ENCODE results near the gene GNE.
A peak's percentile ranks its signal among the peaks of the same experiment; 100 is the strongest.
"Not testable (repeated sequence)": the region's sequence is repeated elsewhere in the genome, so short reads cannot be mapped to it uniquely, and the experiment has no call there.

Gene GNE

DNA sequence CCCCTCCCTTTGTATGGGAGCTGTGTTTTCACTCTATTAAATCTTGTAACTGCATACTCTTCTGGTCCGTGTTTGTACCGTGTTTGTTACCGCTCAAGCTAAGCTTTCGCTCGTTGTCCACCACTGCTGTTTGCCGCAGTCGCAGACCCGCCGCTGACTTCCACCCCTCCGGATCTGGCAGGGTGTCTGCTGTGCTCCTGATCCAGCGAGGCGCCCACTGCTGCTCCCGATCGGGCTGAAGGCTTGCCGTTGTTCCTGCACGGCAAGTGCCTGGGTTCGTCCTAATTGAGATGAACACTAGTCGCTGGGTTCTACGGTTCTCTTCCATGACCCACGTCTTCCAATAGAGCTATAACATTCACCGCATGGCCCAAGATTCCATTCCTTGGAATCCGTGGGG is 6.6 kb upstream of the GNE start:
- DNase-seq (ENCODE audit: low read depth): no peak

DNA sequence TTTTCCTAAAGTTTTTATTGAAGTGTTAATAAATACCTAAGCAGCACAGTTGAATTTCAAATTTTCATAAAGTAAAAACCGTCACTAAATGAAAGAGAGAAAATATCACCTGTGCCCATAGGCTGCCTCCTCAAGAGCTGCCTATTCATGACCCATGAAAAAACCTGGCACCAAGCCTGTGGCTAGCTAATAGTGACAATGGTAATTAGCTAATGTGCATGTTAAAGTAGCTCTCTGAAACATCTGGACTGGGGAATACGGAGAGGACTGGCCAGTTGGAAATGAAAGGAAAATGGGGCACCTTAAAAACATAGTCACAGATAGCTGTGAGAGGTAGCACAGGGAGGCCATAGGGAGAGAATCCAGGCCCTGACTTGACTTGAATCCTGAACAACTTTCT is 5.4 kb upstream of the GNE start:
- DNase-seq (ENCODE audit: low read depth): no peak

DNA sequence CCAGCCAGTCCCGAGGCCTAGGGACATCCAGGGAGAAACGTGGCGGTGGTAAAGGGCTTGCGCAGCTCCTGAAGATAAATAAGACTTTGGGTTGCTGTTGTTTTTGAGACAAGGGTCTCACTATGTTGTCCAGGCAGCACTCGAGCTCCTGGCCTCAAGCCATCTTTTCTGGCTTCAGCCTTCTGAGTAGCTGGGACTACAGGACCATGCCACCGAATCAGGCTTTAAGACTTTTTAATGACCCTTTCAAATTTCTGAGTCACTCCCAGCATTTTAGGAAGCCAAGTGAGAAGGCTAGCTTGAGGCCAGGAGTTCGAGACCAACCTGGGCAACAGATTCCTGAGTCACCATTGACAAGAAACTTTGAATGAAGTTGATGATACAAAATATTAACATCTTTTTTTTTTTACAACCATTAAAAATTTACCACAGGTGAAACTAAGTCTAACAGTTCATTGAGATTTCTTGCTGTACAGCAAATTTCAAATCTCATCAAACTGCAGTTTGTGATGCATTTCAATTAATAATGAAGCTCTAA is 817 bp upstream of the GNE start:
- no peak for DNase-seq (ENCODE audit: low read depth)

DNA sequence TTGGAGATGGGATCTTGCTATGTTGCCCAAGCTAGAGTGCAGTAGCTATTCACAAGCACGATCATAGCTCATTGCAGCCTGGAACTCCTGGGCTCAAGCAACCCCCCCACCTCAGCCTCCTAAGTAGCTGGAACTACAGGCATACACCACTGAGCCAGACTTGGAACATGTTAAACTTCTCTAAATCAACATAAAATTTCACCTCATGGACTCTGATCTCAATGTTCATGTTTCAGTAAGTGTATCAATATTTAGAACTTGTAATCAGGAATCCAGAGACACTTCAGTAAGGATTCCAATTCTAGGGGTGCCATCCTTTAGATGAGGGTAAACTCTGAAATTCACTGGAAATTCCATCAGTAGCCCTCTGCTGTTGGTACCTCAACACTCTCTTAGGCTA is 6.8 kb downstream of the GNE start:
- no peak for DNase-seq (ENCODE audit: low read depth)

DNA sequence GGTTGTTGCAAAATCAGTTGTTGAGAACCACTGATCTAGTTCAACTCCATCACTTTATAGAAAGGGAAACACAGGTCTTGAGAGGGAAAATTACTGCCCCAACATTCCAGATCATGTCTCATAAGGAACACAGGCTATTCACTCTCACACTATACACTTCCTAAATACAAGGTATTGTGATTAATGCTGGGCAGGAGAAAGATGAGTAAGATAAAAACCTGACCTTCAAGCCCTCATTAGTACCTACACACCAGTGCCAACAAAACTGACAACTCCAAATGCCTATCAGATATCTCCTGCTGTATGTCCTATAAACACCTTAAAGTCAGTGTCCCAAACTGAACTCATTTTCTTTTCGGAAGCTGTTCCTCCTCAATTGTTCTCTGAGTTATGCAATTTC is 8.2 kb downstream of the GNE start:
- DNase-seq (ENCODE audit: low read depth): no peak

DNA sequence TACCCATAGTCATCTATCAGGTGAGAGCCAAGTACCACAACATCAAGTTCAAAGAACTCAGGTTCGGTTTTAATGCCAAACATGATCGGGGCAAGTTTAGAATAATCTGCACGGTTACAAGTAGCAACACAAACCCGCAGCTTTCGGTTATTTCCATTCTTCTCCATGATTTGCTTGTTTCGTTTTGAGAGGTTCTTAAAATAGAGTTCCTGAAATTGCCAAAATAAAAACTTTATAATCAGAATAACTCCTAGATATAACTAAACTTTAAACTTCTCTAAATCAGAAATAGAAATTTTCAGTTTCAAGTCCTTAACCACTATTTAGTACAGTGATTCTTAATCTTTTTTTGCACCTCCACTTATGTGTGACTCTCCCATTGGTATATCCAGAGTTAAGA is 9.1 kb downstream of the GNE start:
- no peak for DNase-seq (ENCODE audit: low read depth)

DNA sequence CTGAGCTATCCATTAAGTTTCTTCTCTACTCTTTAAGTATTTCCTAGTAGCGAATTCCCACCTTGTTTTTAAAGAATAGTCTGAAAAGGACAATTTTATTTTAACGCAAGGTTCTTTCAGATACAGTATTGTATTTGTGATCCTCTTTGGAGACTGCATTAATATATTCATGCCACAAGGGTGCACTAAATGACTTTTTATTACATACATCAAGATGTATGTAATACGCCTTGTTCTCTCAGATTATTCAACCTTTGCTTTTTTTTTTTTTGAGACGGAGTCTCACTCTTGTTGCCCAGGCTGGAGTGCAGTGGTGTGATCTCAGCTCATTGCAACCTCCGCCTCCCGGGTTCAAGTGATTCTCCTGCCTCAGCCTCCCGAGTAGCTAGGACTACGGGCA is 10.2 kb downstream of the GNE start:
- peak; percentile 6 for DNase-seq (ENCODE audit: low read depth)

DNA sequence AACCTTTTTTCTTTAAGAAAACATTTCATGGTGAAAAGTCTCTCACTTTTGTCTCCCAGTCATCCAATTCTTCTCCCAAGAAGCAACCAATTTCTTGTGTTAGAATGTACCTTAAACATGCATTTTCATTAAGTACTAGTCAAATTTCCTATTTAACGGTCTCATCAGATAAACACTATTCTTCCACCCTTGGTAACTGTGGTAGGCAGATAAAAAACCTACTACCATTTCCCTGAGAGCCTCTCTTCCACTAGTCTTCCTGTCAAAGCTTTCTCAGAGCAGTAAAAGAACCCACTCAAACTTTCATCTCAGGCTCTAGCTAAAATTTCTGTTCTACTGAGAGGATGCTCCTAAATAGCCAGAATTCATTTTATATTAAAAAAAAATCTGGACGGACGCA is 10.9 kb downstream of the GNE start:
- DNase-seq (ENCODE audit: low read depth): no peak

DNA sequence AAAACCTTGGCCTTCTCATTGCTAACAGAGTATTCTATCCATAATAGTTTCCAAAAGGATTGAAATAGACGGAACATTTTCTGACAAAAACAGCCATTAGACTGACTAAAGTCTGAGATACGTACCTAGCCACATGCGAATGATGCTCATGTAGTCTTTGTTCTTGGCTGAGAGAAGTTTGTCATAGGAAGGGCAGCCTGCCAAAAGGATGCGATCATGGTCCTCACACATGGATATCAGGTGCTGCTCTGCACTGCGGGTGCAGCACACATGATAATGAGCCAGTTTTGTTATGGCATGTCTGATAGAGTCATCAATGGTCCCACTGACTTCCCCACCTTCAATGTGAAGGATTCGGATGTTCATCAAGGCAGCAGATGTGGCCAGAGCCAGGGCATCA is 12.3 kb downstream of the GNE start:
- no peak for DNase-seq (ENCODE audit: low read depth)

DNA sequence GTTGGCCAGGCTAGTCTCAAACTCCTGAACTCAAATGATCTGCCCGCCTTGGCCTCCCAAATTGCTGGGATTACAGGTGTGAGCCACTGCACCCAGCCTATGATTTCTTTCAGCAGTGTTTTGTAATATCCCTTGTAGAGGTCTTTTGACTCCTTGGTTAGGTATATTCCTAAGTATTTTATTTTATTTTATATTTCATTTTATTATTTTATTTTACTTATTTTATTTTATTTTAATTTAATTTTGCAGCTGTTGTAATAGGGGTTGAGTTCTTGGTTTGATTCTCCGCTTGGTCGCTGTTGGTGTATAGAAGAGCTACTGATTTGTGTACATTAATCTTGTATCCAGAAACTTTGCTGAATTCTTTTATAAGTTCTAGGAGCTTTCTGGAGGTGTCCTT is 18.6 kb downstream of the GNE start:
- DNase-seq (ENCODE audit: low read depth): not testable (repeated sequence)

DNA sequence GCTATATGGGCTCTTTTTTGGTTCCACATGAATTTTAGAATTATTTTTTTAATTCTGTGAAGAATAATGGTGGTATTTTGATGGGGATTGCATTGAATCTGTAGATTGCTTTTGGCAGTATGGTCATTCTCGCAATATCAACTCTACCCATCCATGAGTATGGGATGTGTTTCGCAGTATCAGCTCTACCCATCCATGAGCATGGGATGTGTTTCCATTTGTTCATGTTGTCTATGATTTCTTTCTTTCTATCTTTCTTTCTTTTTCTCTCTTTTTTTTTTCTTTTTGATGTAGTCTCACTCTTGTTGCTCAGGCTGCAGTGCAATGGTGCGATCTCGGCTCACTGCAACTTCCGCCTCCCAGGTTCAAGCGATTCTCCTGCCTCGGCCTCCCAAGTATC is 19.0 kb downstream of the GNE start:
- not testable (repeated sequence) for DNase-seq (ENCODE audit: low read depth)

DNA sequence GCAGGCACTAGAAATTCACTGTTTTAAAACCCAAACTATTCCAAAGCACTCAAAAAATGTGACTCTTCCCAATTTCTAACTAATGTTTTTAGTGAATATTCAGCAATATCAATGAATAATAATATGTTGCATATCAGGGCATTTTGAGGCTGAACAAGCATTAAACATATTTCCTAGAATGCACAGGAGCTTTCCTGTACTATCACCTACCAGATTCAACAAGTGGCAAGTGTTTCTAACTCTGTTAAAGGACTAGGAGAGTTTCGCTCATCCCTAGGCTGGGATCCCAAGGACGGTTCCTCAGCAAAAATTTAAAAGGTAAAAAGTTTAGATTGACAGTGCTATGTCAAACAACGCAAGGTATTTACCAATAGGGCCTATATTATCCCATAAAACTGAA is 21.0 kb downstream of the GNE start:
- no peak for DNase-seq (ENCODE audit: low read depth)

DNA sequence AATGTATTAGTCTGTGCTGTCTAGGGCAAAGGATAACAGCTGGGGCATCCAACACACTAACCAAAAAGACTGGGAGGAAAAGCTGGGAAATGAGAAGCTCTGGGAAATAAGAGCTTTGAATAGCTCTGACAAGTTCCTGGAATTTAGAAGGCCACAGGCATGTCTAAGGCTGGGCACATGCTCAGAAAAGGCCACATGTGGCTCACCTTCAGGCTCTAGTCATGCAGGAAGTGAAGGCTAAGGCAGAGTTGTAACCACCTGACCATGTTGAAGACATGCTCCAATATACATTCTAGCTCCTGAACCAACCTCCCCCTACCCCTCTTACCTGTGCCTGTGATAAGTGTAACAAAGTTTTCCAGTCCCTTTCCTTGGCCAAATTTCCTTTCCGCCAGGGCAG is 35.8 kb downstream of the GNE start:
- no peak for DNase-seq (ENCODE audit: low read depth)

DNA sequence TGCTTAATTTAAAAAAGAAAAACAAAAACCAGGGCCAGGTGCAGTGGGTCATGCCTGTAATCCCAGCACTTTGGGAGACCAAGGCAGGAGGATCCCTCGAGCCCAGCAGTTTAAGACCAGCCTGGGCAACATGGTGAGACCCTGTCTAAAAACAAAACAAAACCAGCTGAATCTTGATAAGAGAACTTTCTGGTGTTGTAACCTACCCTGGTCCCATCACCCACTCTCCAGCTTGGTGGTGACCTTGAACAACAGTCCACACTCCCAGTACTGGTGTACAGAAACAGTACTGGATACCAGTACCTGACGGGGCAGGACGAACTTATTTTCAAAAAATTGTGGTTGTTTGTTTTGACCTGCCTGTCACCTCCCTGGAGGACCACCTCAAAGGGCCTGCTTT is 36.6 kb downstream of the GNE start:
- DNase-seq (ENCODE audit: low read depth): no peak

DNA sequence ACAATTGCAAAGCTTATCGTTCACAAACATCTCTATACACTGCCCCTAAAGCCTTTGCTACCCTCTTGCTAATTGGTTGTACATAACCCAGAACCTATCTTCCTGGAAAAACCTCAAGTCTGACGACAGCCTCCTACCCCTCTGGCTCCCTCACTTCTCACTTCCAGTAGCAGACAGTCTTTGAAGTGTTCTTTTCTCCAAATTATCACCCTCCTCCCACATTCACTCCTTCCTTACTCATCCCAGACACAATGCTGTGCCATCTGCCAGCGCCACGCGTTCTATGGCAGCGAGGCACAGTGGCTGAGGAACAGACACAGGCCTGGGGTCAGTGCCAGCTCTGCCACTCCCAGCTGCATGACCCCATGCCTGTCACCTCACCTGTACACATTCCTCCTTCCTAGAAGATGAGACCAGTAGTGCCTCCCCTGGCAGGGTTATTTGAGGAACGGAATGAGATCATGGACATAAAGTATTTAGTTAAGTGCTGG is 39.8 kb downstream of the GNE start:
- DNase-seq (ENCODE audit: low read depth): no peak

DNA sequence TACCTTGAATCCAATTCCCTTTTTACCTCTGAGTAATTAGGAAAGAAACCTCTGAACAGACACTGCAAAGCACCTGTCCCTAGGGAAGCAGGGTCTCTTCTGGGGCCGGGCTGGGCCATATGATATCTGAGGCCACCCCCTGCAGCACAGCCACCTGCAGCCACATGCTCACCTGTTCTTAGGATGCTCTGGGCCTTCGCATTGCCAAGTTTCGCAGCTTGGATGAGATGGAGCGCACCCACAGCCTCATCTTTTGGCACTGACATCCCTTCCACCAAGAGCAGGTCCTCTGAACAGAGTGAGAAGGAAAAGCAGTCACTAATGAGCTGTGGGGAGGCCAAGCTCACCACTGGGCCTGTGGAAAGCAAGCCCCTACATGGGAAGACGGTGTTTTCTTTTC is 40.2 kb downstream of the GNE start:
- no peak for DNase-seq (ENCODE audit: low read depth)

DNA sequence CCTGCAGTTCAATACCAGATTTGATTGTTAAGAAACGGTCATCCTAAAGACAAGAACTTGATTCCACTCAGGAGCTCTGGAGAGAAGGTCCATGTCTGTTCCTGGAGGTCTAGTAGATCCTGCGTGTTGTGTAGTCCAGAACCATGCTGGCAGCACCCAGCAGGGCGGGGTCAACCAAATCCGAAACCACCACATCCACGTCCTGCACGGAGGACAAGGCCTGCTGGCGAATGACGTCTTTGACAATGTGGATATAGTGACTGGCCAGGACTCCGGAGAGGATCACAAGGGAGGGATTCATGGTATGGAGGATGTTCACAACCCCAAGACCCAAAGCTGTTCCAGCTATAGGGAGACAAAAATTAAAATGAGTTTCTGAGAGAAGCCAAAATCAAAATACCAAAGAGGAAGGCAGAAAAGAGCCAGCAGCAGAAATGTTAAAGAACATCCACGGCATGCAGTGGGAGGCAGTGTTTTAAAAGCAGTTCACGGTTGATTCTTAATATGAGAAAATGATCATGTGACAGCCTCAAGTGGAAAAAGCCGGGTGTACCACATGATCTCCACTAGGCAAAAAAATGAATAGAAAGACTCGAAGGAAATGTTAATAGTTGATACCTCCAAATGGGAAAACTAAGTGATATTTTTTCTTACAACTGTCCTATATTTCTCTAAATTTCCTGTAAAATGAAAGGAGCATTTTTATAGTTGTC is 40.8 kb downstream of the GNE start:
- DNase-seq (ENCODE audit: low read depth): no peak

DNA sequence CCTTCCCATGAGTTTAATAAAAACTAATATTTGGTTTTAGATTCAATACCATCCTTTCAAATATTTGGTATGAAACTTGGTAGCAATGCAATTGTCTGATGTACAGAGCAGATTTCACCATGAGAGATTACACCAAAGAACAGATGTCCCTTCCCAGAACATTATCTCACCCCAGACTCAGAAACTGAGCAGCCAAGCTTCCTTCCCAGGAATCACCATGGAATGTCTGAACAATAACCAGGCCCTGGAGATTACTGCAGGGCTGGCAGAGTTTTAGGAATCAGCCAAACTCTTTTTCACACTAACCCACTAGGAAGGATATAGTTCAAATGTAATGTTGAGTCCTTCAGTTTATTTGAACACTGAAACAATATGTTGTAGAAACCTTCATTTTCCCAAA is 43.7 kb downstream of the GNE start:
- no peak for DNase-seq (ENCODE audit: low read depth)

DNA sequence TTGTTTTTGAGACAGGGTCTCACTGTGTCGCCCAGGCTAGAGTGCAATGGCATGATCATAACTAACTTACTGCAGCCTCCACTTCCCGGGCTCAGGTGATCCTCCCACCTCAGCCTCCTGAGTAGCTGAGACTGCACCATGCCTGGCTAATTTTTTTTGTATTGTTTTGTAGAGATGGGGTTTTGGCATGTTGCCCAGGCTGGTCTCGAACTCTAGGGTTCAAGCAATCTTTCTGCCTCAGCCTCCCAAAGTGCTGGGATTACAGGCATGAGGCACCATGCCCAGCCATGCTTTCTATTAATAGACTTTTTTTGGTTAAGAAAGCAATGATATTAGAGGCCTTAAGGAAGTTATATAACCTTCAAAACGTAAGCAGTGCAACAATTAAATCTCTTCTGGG is 44.3 kb downstream of the GNE start:
- DNase-seq (ENCODE audit: low read depth): no peak

DNA sequence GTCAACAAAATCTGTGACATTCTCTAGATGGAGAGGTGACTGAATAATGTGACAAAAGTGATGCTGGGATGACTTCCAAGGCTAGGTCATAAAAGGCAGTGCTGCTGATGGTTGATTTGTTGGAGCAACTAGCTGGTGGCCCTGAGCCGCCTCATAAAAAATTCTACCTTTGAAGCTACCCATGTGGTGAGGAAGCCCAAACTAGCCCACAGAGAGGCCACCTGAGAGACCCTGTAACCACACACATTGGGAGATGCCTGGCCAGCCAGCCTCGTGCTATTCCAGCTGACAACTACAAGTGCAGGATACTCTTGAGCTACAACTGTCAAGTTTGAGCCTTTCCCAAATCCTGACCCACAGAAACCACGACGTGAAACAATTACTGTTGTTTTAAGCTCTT is 44.9 kb downstream of the GNE start:
- DNase-seq (ENCODE audit: low read depth): no peak

DNA sequence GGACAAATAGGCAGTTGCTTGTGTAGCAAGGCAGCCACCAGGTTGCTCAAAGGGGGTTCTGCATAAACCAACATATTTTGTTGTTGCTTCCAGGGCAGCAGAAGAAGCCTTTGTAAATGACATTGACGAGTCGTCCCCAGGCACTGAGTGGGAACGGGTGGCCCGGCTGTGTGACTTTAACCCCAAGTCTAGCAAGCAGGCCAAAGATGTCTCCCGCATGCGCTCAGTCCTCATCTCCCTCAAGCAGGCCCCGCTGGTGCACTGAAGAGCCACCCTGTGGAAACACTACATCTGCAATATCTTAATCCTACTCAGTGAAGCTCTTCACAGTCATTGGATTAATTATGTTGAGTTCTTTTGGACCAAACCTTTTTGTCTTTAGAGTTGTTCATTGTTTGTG is 46.7 kb downstream of the GNE start:
- DNase-seq (ENCODE audit: low read depth): no peak

DNA sequence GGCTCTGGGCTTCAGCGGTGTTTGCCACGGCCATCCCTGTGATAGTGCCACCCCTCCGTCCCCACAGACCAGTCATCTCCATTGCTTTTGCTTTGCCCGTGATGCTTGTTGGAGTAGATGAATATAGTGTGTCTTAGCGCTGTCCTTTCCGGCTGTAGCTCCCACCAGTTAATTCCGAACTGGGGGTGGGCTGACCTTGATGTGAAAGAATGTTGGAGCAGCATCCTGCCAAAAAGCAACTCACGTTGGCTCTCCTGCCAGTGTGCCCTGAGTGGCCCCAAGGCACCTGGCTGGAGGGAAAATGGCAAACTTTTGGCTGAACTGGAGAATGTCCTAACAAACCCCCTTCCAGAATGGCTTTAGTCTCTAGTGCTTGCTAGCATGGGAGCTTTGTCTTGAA is 47.5 kb downstream of the GNE start:
- DNase-seq (ENCODE audit: low read depth): no peak

DNA sequence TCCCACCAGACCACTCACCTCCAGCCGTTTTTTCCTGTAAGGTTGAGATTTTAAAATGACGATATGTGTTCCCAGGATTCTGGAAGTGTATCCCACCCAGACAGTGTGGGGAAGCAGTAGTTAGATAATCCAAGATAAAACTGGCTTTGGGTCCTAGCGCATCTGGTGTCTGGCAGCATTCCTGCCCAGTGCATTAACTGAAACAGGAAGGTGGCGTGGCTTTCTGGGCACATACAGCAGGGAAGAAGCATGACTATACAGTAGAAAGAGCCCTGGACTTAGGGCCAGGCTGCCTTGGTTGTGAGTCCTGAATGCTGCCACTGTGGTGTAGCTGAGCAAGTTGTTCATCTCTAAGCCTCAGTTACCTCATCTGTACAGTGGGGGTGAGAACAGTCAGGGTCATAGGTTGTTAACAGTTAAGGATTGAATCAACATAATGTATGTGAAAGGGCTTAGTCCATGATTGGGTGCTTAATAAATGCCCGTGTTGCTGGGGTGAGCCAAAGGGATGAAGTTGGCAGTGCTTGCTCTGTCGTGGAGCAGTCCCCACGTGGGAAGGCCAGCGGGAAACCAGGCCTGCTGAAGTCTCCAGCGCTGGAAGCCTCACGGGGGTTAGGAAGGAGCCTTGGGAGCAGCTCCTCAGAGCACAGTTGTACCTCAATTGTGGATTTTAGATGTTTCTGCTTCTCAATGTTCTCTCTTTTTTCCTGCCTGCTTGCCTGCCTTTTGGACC is 49.6 kb downstream of the GNE start:
- DNase-seq (ENCODE audit: low read depth): no peak

DNA sequence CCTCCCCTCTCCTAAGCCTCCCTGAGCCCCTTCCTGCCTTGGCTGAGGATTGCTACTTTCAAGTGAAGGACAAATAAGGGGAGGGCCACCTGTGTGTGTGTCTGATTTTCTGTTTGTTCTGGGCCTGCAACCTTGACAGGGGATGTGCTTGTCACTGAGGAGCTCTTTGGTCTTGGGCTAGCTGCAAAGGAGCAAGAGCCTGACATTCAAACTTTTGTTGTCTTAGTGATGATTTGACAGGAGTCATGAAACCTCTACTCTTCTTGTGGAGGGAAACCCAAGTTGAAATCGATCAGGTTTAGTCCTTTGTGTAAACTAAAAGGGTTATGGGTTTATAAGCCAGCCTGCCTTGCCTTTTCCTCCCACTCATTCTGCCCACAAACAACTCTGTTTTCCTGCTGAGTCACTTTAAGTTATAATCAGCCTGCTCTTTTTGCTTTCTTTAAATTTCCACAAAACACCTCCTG is 50.7 kb downstream of the GNE start:
- no peak for DNase-seq (ENCODE audit: low read depth)
